Measurements from ENCODE around the gene ABLIM1. TPM values are rescaled to one million over a fixed set of nuclear protein-coding genes. Genes with fewer than 3 reads are reported as not detected.

ABLIM1 gene
- total RNA-seq, 4 donors from 2014 or later, result 152 to 373 (median 209) TPM

DNA sequence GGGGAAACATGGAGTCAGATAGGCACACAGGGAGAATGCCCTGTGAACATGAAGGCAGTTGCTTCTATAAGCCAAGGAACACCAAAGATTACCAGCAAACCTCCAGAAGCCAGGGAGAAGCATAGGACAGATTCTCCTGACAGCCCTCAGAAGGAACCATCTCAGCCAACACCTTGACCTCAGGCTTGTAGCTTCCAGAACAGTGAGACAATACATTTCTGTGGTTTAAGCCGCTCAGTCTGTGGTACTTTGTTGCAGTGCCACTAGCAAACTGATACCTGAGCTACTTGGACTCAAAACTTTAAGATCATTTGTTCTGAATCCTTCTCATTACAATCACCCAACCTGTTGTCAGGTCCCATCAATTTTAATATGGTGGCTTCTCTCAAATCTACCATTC lies 31.2 kb downstream of the ABLIM1 start:
- TF ChIP-seq POLR2A (IDR thresholded peaks at IDR 0.05), result no peak
- TF ChIP-seq EP300 (IDR thresholded peaks at IDR 0.05), result no peak
- TF ChIP-seq, protein P1, sequence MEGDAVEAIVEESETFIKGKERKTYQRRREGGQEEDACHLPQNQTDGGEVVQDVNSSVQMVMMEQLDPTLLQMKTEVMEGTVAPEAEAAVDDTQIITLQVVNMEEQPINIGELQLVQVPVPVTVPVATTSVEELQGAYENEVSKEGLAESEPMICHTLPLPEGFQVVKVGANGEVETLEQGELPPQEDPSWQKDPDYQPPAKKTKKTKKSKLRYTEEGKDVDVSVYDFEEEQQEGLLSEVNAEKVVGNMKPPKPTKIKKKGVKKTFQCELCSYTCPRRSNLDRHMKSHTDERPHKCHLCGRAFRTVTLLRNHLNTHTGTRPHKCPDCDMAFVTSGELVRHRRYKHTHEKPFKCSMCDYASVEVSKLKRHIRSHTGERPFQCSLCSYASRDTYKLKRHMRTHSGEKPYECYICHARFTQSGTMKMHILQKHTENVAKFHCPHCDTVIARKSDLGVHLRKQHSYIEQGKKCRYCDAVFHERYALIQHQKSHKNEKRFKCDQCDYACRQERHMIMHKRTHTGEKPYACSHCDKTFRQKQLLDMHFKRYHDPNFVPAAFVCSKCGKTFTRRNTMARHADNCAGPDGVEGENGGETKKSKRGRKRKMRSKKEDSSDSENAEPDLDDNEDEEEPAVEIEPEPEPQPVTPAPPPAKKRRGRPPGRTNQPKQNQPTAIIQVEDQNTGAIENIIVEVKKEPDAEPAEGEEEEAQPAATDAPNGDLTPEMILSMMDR (IDR thresholded peaks at IDR 0.05), result no peak
- Histone ChIP-seq H3K4me3 (no peak overlapping the region), H3K4me1 (peaks cover 0 to 43% (median 9%) of the 10 kb centered on the region in 4 donors), H3K27ac (no peak overlapping the region), H3K27me3 (no peaks in the 10 kb centered on the region), H3K36me3 (no peaks in the 10 kb centered on the region), H3K9me3 (peaks cover 0 to 14% (median 0%) of the 10 kb centered on the region in 4 donors)
- DNase-seq (ENCODE audit: low spot score in 2 of 2), result no peak
- WGBS, 2 donors, result 88 to 91% methylated on average over 1 of the region's 1 CpG

DNA sequence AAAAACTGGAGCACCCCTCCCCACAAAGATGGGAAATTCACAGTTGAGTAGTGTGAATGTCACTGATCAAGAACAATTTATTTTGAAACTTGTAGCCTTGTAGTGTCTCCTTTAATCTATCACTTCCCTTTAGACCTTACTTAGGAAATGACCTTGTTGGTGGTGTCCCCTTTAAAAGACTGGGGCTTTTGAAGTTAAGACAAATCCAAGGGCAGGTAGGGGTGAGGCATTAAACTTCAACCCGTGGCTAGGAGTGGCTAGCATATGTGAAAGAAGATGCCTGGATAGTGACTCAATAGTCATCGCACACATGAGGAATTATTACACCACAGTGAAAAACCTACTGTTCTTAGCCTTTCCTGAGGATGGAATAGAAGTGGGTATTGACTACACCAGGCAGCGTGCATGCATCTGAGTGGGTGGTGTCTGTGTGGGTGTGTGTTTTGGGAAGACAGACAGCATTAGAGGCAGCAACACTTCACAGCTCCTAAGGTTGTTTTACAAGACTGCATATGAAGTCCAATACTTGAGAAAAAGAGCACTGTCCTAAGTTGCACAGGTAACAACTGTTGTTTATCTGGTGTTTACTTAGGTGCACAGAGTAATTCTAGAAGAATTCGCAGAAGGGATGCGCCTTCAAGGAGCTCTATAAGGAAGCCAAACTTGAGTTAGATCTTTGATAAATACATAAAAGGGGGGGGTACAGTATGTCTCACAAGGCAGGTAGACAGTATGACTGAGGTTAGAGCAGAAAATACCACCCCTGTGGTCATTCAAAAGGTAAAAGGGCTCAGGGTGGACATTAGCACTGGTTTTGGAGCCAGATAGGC lies 32.9 kb downstream of the ABLIM1 start:
- TF ChIP-seq, protein P1 (IDR thresholded peaks at IDR 0.05), result no peak
- TF ChIP-seq EP300 (IDR thresholded peaks at IDR 0.05) (no peak), POLR2A (IDR thresholded peaks at IDR 0.05) (no peak)
- Histone ChIP-seq H3K9me3 (peaks cover 0 to 14% (median 0%) of the 10 kb centered on the region in 4 donors), H3K4me1 (peaks cover 0 to 32% (median 11%) of the 10 kb centered on the region in 4 donors), H3K27me3 (no peaks in the 10 kb centered on the region), H3K36me3 (no peaks in the 10 kb centered on the region), H3K27ac (peak overlapping the region in 2 of 4 donors; percentile 34 to 61), H3K4me3 (no peak overlapping the region)
- DNase-seq (ENCODE audit: low spot score in 2 of 2), result no peak
- 82 to 92% methylated on average over 5 of the region's 5 CpGs for WGBS, 2 donors

DNA sequence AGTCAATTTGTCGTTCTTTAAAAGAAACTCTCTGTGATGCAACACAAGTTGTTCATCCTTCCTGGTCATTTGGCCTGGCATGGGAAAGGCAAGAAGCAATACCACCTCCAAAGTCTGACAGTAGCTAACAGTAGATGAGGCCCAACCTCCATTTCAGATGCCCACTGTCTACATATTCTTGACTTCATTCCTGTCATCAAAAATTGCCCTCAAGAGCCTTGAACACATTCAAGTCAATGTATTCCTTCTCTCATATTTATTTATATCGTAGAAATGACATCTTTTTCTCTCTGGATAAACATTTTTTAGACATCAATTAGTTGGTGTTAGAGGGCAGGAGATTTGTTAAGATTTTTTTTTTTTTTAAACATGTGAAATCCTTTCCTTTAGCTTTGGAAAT lies 33.7 kb downstream of the ABLIM1 start:
- H3K4me3 ChIP-seq, result no peak overlapping the region
- TF ChIP-seq, protein P1 (IDR thresholded peaks at IDR 0.05), result no peak
- TF ChIP-seq EP300 (IDR thresholded peaks at IDR 0.05) (no peak), POLR2A (IDR thresholded peaks at IDR 0.05) (no peak)
- H3K4me1 ChIP-seq, result peaks cover 0 to 33% (median 9%) of the 10 kb centered on the region in 4 donors
- no peak for DNase-seq (ENCODE audit: low spot score in 2 of 2)
- H3K27ac ChIP-seq, result peak overlapping the region in 2 of 4 donors; percentile 61 to 70
- no peaks in the 10 kb centered on the region for H3K36me3 ChIP-seq
- H3K27me3 ChIP-seq, result no peaks in the 10 kb centered on the region
- 89 to 98% methylated on average over 2 of the region's 2 CpGs for WGBS, 2 donors
- peaks cover 0 to 14% (median 0%) of the 10 kb centered on the region in 4 donors for H3K9me3 ChIP-seq

DNA sequence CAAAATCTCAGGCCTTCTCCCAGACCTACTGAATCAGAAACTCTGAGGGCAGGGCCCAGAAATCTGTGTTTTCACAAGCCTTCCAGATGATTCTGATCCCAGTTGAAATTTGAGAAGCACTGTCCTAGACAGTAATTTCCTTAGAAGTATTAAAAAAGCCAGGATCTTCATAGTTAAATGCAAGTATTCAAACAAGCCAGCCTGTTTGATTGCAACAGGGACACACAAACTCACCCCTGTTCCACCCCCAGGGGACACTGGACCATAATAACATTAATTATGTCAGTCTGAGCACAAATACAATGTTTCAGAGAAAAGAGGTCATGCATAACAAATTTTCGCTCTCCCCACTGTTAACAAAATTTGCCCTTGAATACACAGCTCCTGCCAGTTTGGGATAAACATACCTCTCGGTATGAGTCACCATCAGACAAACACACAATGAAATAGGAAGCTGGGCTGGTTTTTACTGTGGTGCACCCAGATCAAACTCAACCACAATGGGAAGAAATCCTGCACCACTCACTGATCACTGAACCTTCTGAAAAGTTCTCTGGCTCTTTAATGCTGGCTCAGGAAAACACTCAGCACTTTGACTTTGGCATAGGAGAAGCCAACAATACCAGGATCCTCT lies 34.3 kb downstream of the ABLIM1 start:
- no peak for DNase-seq (ENCODE audit: low spot score in 2 of 2)
- H3K9me3 ChIP-seq, result peaks cover 0 to 14% (median 0%) of the 10 kb centered on the region in 4 donors
- TF ChIP-seq POLR2A (IDR thresholded peaks at IDR 0.05) (no peak), EP300 (IDR thresholded peaks at IDR 0.05) (peak in 1 of 2 donors; percentile 36)
- TF ChIP-seq, protein P1 (IDR thresholded peaks at IDR 0.05), result no peak
- H3K36me3 ChIP-seq, result no peaks in the 10 kb centered on the region
- H3K4me1 ChIP-seq, result peaks cover 0 to 37% (median 8%) of the 10 kb centered on the region in 4 donors
- 23 to 25% methylated on average over 2 of the region's 2 CpGs for WGBS, 2 donors
- H3K4me3 ChIP-seq, result no peak overlapping the region
- peak overlapping the region in 2 of 4 donors; percentile 61 to 70 for H3K27ac ChIP-seq
- no peaks in the 10 kb centered on the region for H3K27me3 ChIP-seq

DNA sequence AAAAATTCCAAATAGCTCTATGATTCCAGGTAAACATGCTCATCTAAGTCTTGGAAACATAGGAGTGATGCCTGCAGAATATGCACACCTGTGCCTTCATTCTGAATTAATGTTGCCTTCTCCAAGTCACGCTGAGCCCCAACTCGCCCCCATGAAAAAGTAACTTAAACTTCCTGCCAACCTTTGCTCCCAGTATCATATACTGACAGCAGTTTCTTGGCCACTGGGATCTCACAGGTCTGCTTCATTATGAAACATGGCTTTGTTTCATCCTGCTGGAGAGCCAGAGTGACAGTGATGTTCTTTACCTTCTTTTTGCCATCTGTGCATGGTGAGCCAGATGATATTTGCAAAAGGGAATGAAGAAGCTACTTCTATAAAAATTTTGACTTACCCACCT lies 34.9 kb downstream of the ABLIM1 start:
- Histone ChIP-seq H3K27me3 (no peaks in the 10 kb centered on the region), H3K36me3 (no peaks in the 10 kb centered on the region), H3K4me1 (peaks cover 0 to 37% (median 8%) of the 10 kb centered on the region in 4 donors), H3K9me3 (peaks cover 0 to 14% (median 0%) of the 10 kb centered on the region in 4 donors), H3K27ac (peak overlapping the region in 2 of 4 donors; percentile 61 to 70), H3K4me3 (no peak overlapping the region)
- WGBS, 2 donors, result 90 to 92% methylated on average over 2 of the region's 2 CpGs
- no peak for DNase-seq (ENCODE audit: low spot score in 2 of 2)
- no peak for TF ChIP-seq POLR2A (IDR thresholded peaks at IDR 0.05)
- TF ChIP-seq, protein P1 (IDR thresholded peaks at IDR 0.05), result no peak
- TF ChIP-seq EP300 (IDR thresholded peaks at IDR 0.05), result no peak
